GM06990 (cell line): ENCODE measurements around the gene TAGLN3.

ENCODE experiments used
- DNase-seq: peaks from one replicate; pipeline ENCODE4 v3.0.0-alpha.2; 2011; ENCODE audit not compliant: insufficient read length; ENCODE audit errors: extremely low read depth
- H3K27me3 ChIP-seq: replicated peaks from 2 replicates; pipeline ENCODE4 v1.6.0; 2011; ENCODE audit warnings: low read length; ENCODE audit not compliant: control insufficient read depth, insufficient read depth
- H3K36me3 ChIP-seq: 2 replicates; pipeline ENCODE4 v1.5.1; 2011; ENCODE audit warnings: low read length; ENCODE audit not compliant: control insufficient read depth, insufficient read depth
- H3K4me3 ChIP-seq: replicated peaks from 2 replicates; pipeline ENCODE4 v1.5.1; 2011; ENCODE audit warnings: low read depth, mild to moderate bottlenecking, control low read depth, low read length
- CTCF ChIP-seq: IDR thresholded peaks from 2 replicates; pipeline ENCODE4 v1.5.1; 2011; ENCODE audit warnings: low read length, control low read depth, mild to moderate bottlenecking, inconsistent platforms; ENCODE audit not compliant: insufficient read depth, poor library complexity, severe bottlenecking

The TAGLN3 gene

GRCh38 chr3:112042842-112043280 is 44.1 kb downstream of the TAGLN3 start:
- no peak for DNase-seq
- Histone ChIP-seq H3K36me3 (no peaks in the 10 kb centered on the region), H3K27me3 (no peaks in the 10 kb centered on the region), H3K4me3 (no peak overlapping the region)
- TF ChIP-seq CTCF: no peak

- Histone ChIP-seq H3K27me3 (no peaks in the 10 kb centered on the region), H3K36me3 (no peaks in the 10 kb centered on the region), H3K4me3 (no peak overlapping the region)
- TF ChIP-seq CTCF: peak; percentile 92
- DNase-seq: no peak
Measured at GRCh38 chr3:112043621-112044201, 45.0 kb downstream of the TAGLN3 start.

GRCh38 chr3:112046599-112046998 is 47.9 kb downstream of the TAGLN3 start:
- no peak for TF ChIP-seq CTCF
- DNase-seq: no peak

GRCh38 chr3:112047264-112047663 is 48.5 kb downstream of the TAGLN3 start:
- Histone ChIP-seq H3K36me3 (no peaks in the 10 kb centered on the region), H3K27me3 (no peaks in the 10 kb centered on the region), H3K4me3 (no peak overlapping the region)
- DNase-seq: no peak
- no peak for TF ChIP-seq CTCF

More at GRCh38 chr3:112046599-112046998, 47.9 kb downstream of the TAGLN3 start:
- Histone ChIP-seq H3K27me3 (no peaks in the 10 kb centered on the region), H3K4me3 (no peak overlapping the region), H3K36me3 (no peaks in the 10 kb centered on the region)

- Histone ChIP-seq H3K27me3 (no peaks in the 10 kb centered on the region), H3K36me3 (no peaks in the 10 kb centered on the region), H3K4me3 (no peak overlapping the region)
- no peak for TF ChIP-seq CTCF
- DNase-seq: no peak
Measured at GRCh38 chr3:112048911-112049310, 50.2 kb downstream of the TAGLN3 start.

- no peak for TF ChIP-seq CTCF
- no peaks in the 10 kb centered on the region for H3K36me3 ChIP-seq
- H3K4me3 ChIP-seq: no peak overlapping the region
- H3K27me3 ChIP-seq: no peaks in the 10 kb centered on the region
- no peak for DNase-seq
Measured at GRCh38 chr3:112053229-112053628, 54.5 kb downstream of the TAGLN3 start.
